Suprapubic skin (tissue), 3 donors: ENCODE results near the gene TLE6.

Experiments used
- CTCF ChIP-seq, 2 donors: fragments of 200-600 bp in 1 of 2; fragments of 450-650 bp in 1 of 2; sonication (generic) in 1 of 2; IDR thresholded peaks; one replicate each; pipeline ENCODE4 v1.5.1; 2016 to 2019; ENCODE audit warnings: antibody characterized with exemption in 2 of 2, mild to moderate bottlenecking in 1 of 2, moderate library complexity in 1 of 2
- EP300 ChIP-seq: sonication (generic); formaldehyde crosslinking; IDR thresholded peaks from one replicate; pipeline ENCODE4 v1.6.1; 2017; ENCODE audit warnings: antibody characterized with exemption
- POLR2A ChIP-seq, 2 donors: fragments of 450-650 bp; IDR thresholded peaks; one replicate each; pipeline ENCODE4 v1.6.1; 2017; ENCODE audit warnings: antibody characterized with exemption in 2 of 2, mild to moderate bottlenecking in 2 of 2, moderate library complexity in 2 of 2

- TF ChIP-seq POLR2A (IDR thresholded peaks at IDR 0.05) = no peak
- TF ChIP-seq CTCF (IDR thresholded peaks at IDR 0.05) = no peak
- no peak for TF ChIP-seq EP300
These were observed 61.8 kb downstream of the TLE6 start for GRCh38 chr19:3039125-3039524.
